Right lobe of liver (tissue), 4 donors: ENCODE measurements around the gene SHC2.

Experiments
- POLR2A ChIP-seq: fragments of 450-650 bp; IDR thresholded peaks from one replicate; pipeline ENCODE4 v1.6.1; 2017; ENCODE audit warnings: antibody characterized with exemption, mild to moderate bottlenecking
- TF ChIP-seq, protein P1 (sequence below), 4 donors: fragments of 200-600 bp in 3 of 4; fragments of 450-650 bp in 1 of 4; IDR thresholded peaks; one replicate each; pipeline versions ENCODE4 v1.5.1 to v1.8.0; 2016 to 2022; ENCODE audit warnings: antibody characterized with exemption in 4 of 4, mild to moderate bottlenecking in 2 of 4
- donor health status: DM: no; HTN: no; CAD: no.
- donor health status: DM: no; HTN: no; CAD: no.
- donor health status: DM: no; HTN: yes; CAD: no.

- no peak for TF ChIP-seq POLR2A
- TF ChIP-seq, protein P1, sequence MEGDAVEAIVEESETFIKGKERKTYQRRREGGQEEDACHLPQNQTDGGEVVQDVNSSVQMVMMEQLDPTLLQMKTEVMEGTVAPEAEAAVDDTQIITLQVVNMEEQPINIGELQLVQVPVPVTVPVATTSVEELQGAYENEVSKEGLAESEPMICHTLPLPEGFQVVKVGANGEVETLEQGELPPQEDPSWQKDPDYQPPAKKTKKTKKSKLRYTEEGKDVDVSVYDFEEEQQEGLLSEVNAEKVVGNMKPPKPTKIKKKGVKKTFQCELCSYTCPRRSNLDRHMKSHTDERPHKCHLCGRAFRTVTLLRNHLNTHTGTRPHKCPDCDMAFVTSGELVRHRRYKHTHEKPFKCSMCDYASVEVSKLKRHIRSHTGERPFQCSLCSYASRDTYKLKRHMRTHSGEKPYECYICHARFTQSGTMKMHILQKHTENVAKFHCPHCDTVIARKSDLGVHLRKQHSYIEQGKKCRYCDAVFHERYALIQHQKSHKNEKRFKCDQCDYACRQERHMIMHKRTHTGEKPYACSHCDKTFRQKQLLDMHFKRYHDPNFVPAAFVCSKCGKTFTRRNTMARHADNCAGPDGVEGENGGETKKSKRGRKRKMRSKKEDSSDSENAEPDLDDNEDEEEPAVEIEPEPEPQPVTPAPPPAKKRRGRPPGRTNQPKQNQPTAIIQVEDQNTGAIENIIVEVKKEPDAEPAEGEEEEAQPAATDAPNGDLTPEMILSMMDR (IDR thresholded peaks at IDR 0.05): no peak
Observed at GRCh38 chr19:494171-495080, 33.6 kb upstream of the SHC2 start.
